A549 (cell line): Measurements from ENCODE around the gene GRID2.

ENCODE experiments used
- CEBPB ChIP-seq, 2 experiments: fragments of >200 bp in 1 of 2; sonication (Bioruptor Twin) in 1 of 2; formaldehyde crosslinking in 1 of 2; IDR thresholded peaks; 2 replicates each; pipeline ENCODE4 v1.6.1; 2012 to 2016
- CTCF ChIP-seq: fragments of >200 bp; sonication (Bioruptor Twin); formaldehyde crosslinking; IDR thresholded peaks from 3 replicates; pipeline ENCODE4 v1.5.1; 2016
- EP300 ChIP-seq, 2 experiments: fragments of >200 bp; sonication (Bioruptor Twin); formaldehyde crosslinking; IDR thresholded peaks; 2 replicates in 1 of 2; 3 replicates in 1 of 2; pipeline ENCODE4 v1.6.1; 2016 to 2017
- HDAC2 ChIP-seq: fragments of 200-600 bp; sonication (generic); IDR thresholded peaks from 2 replicates; pipeline ENCODE4 v1.6.1; 2016
- MAFK ChIP-seq: fragments of 450-650 bp; IDR thresholded peaks from 2 replicates; pipeline ENCODE4 v1.6.1; 2014; ENCODE audit not compliant: partially characterized antibody
- MAX ChIP-seq: IDR thresholded peaks from 2 replicates; pipeline ENCODE4 v1.6.1; 2012
- NFE2L2 ChIP-seq: fragments of 150-350 bp; conservative IDR thresholded peaks from 2 replicates; pipeline ENCODE4 v1.6.1; 2014; ENCODE audit warnings: low read length
- PBX3 ChIP-seq: IDR thresholded peaks from 2 replicates; pipeline ENCODE4 v1.6.1; 2012
- POLR2A ChIP-seq: IDR thresholded peaks from 2 replicates; pipeline ENCODE4 v1.6.1; 2012; ENCODE audit warnings: mild to moderate bottlenecking, low read length
- RCOR1 ChIP-seq: fragments of 150-350 bp; IDR thresholded peaks from 2 replicates; pipeline ENCODE4 v1.6.1; 2014; ENCODE audit warnings: antibody characterized with exemption, low read length, low read depth

- TF ChIP-seq PBX3 (no peak), CTCF (no peak), POLR2A (no peak), MAFK (no peak), EP300 (IDR thresholded peaks at IDR 0.05) (no peak), MAX (no peak), HDAC2 (no peak), RCOR1 (no peak), NFE2L2 (no peak), CEBPB (IDR thresholded peaks at IDR 0.05) (no peak)
These were observed 1301.4 kb downstream of the GRID2 start for GRCh38 chr4:93605163-93605562.
